ENCODE results near the gene MYEOV. TPM values are rescaled to one million over a fixed set of nuclear protein-coding genes. Genes with fewer than 3 reads are reported as not detected.

Gene MYEOV
- total RNA-seq, 1 experiment from 2014 or later, result 0.22 TPM

GRCh38 chr11:69299572-69299971 lies 5.6 kb downstream of the MYEOV start:
- Histone ChIP-seq H4K91ac (ENCODE audit: insufficient read length, low read depth, low read length) (no peak overlapping the region), H3K9ac (ENCODE audit: extremely low read depth, insufficient read length, low read length) (no peak overlapping the region), H3K14ac (ENCODE audit: insufficient read depth, low read length) (no peak overlapping the region), H2BK5ac (ENCODE audit: insufficient read length, low read length) (no peak overlapping the region), H3K79me1 (ENCODE audit: insufficient read depth, low read depth, low read length, poor library complexity, severe bottlenecking) (no peaks in the 10 kb centered on the region), H2AFZ (ENCODE audit: low read length) (no peak overlapping the region), H2BK15ac (ENCODE audit: low read depth, low read length) (no peak overlapping the region), H3K27ac (ENCODE audit: insufficient read length, low read depth, low read length) (no peak overlapping the region), H3K4ac (ENCODE audit: low read depth, low read length) (no peak overlapping the region), H3K4me2 (ENCODE audit: insufficient read depth, insufficient read length, low read length) (no peak overlapping the region), H2BK120ac (ENCODE audit: low read depth, low read length, poor library complexity, severe bottlenecking) (no peak overlapping the region), H3T11ph (ENCODE audit: low read length) (no peak overlapping the region), H3K27me3 (ENCODE audit: insufficient read depth, low read length) (no peaks in the 10 kb centered on the region), H3K18ac (ENCODE audit: insufficient read length, low read depth, low read length) (no peak overlapping the region), H2BK20ac (ENCODE audit: low read depth, low read length, poor library complexity, severe bottlenecking) (no peak overlapping the region), H4K20me1 (ENCODE audit: control insufficient read depth, insufficient read depth, insufficient read length) (peaks cover 2% of the 10 kb centered on the region), H3K23me2 (ENCODE audit: insufficient read length, low read depth, low read length, poor library complexity, severe bottlenecking) (no peaks in the 10 kb centered on the region), H2AK5ac (ENCODE audit: insufficient read length, low read length) (no peak overlapping the region), H3K9me3 (ENCODE audit: control insufficient read depth, low read depth, low read length) (no peaks in the 10 kb centered on the region), H3K79me2 (ENCODE audit: insufficient read depth, low read length) (no peaks in the 10 kb centered on the region), H3K4me1 (ENCODE audit: insufficient read depth, low read length) (no peaks in the 10 kb centered on the region), H3K23ac (ENCODE audit: insufficient read length, low read depth, low read length) (no peak overlapping the region), H4K8ac (replicated peaks; ENCODE audit: insufficient read length, low read depth, low read length) (no peak overlapping the region), H4K5ac (ENCODE audit: insufficient read length, low read depth, low read length) (no peak overlapping the region), H2BK12ac (ENCODE audit: insufficient read length, low read depth, low read length) (no peak overlapping the region), H3K56ac (ENCODE audit: insufficient read length, low read depth, low read length) (no peak overlapping the region)
- Mint-ChIP-seq H3K4me1 (peaks cover 6 to 8% of the 10 kb centered on the region in 2 experiments; a peak in 3 of 4 replicates), H3K9me3 (no peaks in the 10 kb centered on the region), H3K4me3 (no peak overlapping the region), H3K36me3 (ENCODE audit: insufficient read depth in 1 of 3, low read depth in 3 of 3) (no peaks in the 10 kb centered on the region; a peak in 1 of 7 replicates), H3K27ac (peak overlapping the region in 1 of 3 experiments; percentile 87; a peak in 1 of 7 replicates), H3K27me3 (ENCODE audit: low read depth) (peaks cover 9% of the 10 kb centered on the region)
- WGBS (ENCODE audit: extremely low coverage, insufficient read length, low lambda C conversion rate), result no CpG with 5 or more reads among the region's 8 CpGs
- no peak for TF ChIP-seq CTCF (conservative IDR thresholded peaks at IDR 0.05)
- no peak for DNase-seq

Measured in H9 (cell line).